ENCODE measurements around the gene ISYNA1. TPM values are rescaled to one million over a fixed set of nuclear protein-coding genes. Genes with fewer than 3 reads are reported as not detected.

The ISYNA1 gene
- polyA plus RNA-seq, 2 donors = 17.5 to 42.7 TPM

GRCh38 chr19:18434411-18435175, 3.3 kb downstream of the ISYNA1 start:
- 84 to 88% methylated on average over 21 of the region's 21 CpGs for WGBS, 2 donors
- H3K4me1 ChIP-seq (ENCODE audit: control insufficient read depth in 2 of 2, insufficient read depth in 2 of 2, low read length in 1 of 2) = peaks cover 0 to 31% of the 10 kb centered on the region in 2 donors
- H3K27ac ChIP-seq (ENCODE audit: low read depth in 2 of 2, low read length in 1 of 2) = no peak overlapping the region
- no peaks in the 10 kb centered on the region for H3K9me3 ChIP-seq (ENCODE audit: control insufficient read depth in 2 of 2, insufficient read depth in 1 of 2, low read depth in 1 of 2, low read length in 1 of 2)
- H3K36me3 ChIP-seq (ENCODE audit: control insufficient read depth in 2 of 2, insufficient read depth in 2 of 2, low read length in 1 of 2) = no peaks in the 10 kb centered on the region
- H3K4me3 ChIP-seq (ENCODE audit: low read depth in 1 of 2, low read length in 2 of 2) = no peak overlapping the region
- H3K27me3 ChIP-seq (ENCODE audit: control insufficient read depth in 1 of 2, insufficient read depth in 2 of 2, low read length in 2 of 2) = no peaks in the 10 kb centered on the region

- no peaks in the 10 kb centered on the region for H3K9me3 ChIP-seq (ENCODE audit: control insufficient read depth in 2 of 2, insufficient read depth in 1 of 2, low read depth in 1 of 2, low read length in 1 of 2)
- no peak overlapping the region for H3K27ac ChIP-seq (ENCODE audit: low read depth in 2 of 2, low read length in 1 of 2)
- no peaks in the 10 kb centered on the region for H3K36me3 ChIP-seq (ENCODE audit: control insufficient read depth in 2 of 2, insufficient read depth in 2 of 2, low read length in 1 of 2)
- H3K27me3 ChIP-seq (ENCODE audit: control insufficient read depth in 1 of 2, insufficient read depth in 2 of 2, low read length in 2 of 2) = no peaks in the 10 kb centered on the region
- peak overlapping the region; percentile 14 to 24 for H3K4me3 ChIP-seq (ENCODE audit: low read depth in 1 of 2, low read length in 2 of 2)
- 12 to 45% methylated on average over 14 to 60 of the region's 60 CpGs for WGBS, 2 donors
- peaks cover 0 to 34% of the 10 kb centered on the region in 2 donors for H3K4me1 ChIP-seq (ENCODE audit: control insufficient read depth in 2 of 2, insufficient read depth in 2 of 2, low read length in 1 of 2)
Measured at GRCh38 chr19:18433735-18434398, 4.1 kb downstream of the ISYNA1 start.

GRCh38 chr19:18433015-18433691, 4.8 kb downstream of the ISYNA1 start:
- Histone ChIP-seq H3K4me1 (ENCODE audit: control insufficient read depth in 2 of 2, insufficient read depth in 2 of 2, low read length in 1 of 2) (peaks cover 0 to 30% of the 10 kb centered on the region in 2 donors), H3K27ac (ENCODE audit: low read depth in 2 of 2, low read length in 1 of 2) (no peak overlapping the region), H3K9me3 (ENCODE audit: control insufficient read depth in 2 of 2, insufficient read depth in 1 of 2, low read depth in 1 of 2, low read length in 1 of 2) (no peaks in the 10 kb centered on the region), H3K27me3 (ENCODE audit: control insufficient read depth in 1 of 2, insufficient read depth in 2 of 2, low read length in 2 of 2) (no peaks in the 10 kb centered on the region), H3K4me3 (ENCODE audit: low read depth in 1 of 2, low read length in 2 of 2) (peak overlapping the region; percentile 24 to 37), H3K36me3 (ENCODE audit: control insufficient read depth in 2 of 2, insufficient read depth in 2 of 2, low read length in 1 of 2) (peaks cover 0 to 1% of the 10 kb centered on the region in 2 donors)
- 14 to 30% methylated on average over 48 to 59 of the region's 59 CpGs for WGBS, 2 donors

DNA sequence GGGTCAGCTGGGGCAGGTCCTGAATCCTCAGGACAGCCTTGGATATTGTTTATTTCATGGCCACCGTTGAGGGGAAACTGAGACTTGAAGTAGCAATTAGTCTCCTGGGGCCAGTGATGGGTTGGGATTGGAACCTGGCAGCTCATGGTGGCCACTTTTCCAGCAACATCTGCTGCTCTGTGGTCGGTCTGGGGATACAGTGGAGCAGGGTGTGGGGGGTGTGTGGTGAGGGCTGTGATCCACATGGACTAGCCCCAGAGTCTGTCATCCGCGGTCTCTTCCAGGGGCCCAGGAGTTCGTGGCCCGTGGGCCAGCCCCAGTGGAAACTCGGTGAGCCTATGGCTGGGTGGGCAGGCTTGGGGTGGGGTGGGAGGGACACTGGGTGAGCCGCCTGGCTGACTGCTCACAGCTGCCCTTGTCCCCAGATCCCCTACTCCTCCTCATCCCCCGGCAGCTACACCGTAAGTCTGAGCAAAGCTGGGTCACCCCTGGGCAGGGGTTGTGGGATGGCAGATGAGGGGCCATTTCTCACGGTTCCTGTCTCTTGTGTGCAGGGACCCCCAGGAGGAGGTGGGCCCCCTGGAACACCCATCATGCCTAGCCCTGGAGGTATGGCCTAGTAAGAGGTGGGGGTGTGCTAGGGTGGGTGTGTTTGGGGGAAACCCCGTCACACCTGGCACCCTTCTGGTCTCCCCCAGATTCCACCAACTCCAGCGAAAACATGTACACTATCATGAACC, 5.5 kb downstream of the ISYNA1 start:
- no peak overlapping the region for H3K4me3 ChIP-seq (ENCODE audit: low read depth in 1 of 2, low read length in 2 of 2)
- peaks cover 0 to 2% of the 10 kb centered on the region in 2 donors for H3K36me3 ChIP-seq (ENCODE audit: control insufficient read depth in 2 of 2, insufficient read depth in 2 of 2, low read length in 1 of 2)
- H3K27me3 ChIP-seq (ENCODE audit: control insufficient read depth in 1 of 2, insufficient read depth in 2 of 2, low read length in 2 of 2) = no peaks in the 10 kb centered on the region
- peaks cover 0 to 26% of the 10 kb centered on the region in 2 donors for H3K4me1 ChIP-seq (ENCODE audit: control insufficient read depth in 2 of 2, insufficient read depth in 2 of 2, low read length in 1 of 2)
- H3K9me3 ChIP-seq (ENCODE audit: control insufficient read depth in 2 of 2, insufficient read depth in 1 of 2, low read depth in 1 of 2, low read length in 1 of 2) = no peaks in the 10 kb centered on the region
- WGBS, 2 donors = 77 to 85% methylated on average over 13 of the region's 13 CpGs
- no peak overlapping the region for H3K27ac ChIP-seq (ENCODE audit: low read depth in 2 of 2, low read length in 1 of 2)

DNA sequence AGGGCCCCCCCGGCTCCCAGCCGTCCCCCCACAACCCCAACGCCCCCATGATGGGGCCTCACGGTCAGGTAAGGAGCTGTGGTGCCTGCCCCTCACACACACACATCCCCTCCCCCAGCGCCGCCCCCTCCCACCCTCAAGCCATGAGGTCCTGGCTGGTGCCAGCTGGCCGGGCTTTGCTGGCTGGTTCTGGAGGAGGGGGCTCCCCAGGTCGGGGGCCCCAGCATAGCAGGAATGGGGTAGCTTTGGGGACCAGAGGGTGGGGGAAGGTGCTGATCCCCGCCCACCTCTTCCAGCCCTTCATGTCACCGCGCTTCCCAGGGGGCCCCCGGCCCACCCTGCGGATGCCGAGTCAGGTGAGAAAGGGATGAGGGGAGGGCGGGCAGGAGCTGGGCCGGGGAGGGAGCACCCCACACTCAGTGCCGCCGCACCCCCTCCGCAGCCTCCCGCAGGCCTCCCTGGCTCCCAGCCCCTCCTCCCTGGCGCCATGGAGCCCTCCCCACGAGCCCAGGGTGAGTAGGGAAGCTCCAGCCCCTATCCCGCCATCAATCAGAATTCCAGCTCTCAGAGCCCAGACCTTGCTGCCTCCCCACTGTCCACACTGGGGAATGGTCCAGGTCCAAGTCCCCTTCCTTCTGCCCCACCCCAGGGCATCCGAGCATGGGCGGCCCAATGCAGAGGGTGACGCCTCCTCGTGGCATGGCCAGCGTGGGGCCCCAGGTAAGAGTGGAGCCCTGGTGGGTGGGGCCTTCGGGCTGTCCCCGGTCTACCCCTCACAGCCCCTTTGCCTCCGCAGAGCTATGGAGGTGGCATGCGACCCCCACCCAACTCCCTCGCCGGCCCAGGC, 6.4 kb downstream of the ISYNA1 start:
- no peaks in the 10 kb centered on the region for H3K9me3 ChIP-seq (ENCODE audit: control insufficient read depth in 2 of 2, insufficient read depth in 1 of 2, low read depth in 1 of 2, low read length in 1 of 2)
- 85 to 86% methylated on average over 27 to 34 of the region's 34 CpGs for WGBS, 2 donors
- H3K36me3 ChIP-seq (ENCODE audit: control insufficient read depth in 2 of 2, insufficient read depth in 2 of 2, low read length in 1 of 2) = peaks cover 0 to 2% of the 10 kb centered on the region in 2 donors
- H3K27me3 ChIP-seq (ENCODE audit: control insufficient read depth in 1 of 2, insufficient read depth in 2 of 2, low read length in 2 of 2) = no peaks in the 10 kb centered on the region
- no peak overlapping the region for H3K4me3 ChIP-seq (ENCODE audit: low read depth in 1 of 2, low read length in 2 of 2)
- H3K27ac ChIP-seq (ENCODE audit: low read depth in 2 of 2, low read length in 1 of 2) = no peak overlapping the region
- peaks cover 0 to 25% of the 10 kb centered on the region in 2 donors for H3K4me1 ChIP-seq (ENCODE audit: control insufficient read depth in 2 of 2, insufficient read depth in 2 of 2, low read length in 1 of 2)

DNA sequence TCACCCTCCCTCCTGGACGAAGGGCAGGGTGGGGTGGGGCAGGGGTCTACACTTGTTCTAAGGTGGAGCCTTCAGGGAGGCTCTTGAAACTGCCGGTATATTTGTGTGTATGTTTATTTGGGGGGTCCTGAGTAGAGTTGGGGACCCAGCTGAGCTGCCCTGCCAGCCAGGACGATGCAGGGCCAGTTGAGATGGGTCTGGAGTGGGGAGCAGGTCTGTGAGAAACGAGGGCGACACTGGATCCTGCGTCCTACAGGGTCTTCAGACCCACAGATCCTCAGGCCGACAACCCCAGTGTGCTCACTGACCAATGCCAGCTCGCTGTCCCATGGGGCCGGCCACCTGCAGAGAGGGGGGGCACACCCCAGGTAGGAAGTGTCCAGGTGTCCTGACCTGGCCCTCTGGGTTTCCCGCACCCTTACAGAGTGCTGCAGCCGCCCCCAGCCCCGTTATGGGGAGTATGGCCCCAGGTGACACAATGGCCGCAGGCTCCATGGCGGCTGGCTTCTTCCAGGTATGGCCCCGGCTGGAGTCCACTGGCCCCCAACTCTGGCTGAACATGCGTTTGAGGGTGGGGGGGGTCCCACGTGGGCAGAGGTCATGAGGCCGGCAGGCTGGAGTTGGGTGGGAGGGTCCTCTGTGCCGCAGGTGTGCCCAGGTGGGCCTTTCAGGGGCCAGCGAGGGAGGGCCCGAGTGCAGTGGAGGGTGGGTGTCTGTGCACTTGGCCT, 7.4 kb downstream of the ISYNA1 start:
- Histone ChIP-seq H3K36me3 (ENCODE audit: control insufficient read depth in 2 of 2, insufficient read depth in 2 of 2, low read length in 1 of 2) (peaks cover 0 to 2% of the 10 kb centered on the region in 2 donors), H3K4me1 (ENCODE audit: control insufficient read depth in 2 of 2, insufficient read depth in 2 of 2, low read length in 1 of 2) (peaks cover 2 to 19% of the 10 kb centered on the region in 2 donors), H3K27ac (ENCODE audit: low read depth in 2 of 2, low read length in 1 of 2) (no peak overlapping the region), H3K4me3 (ENCODE audit: low read depth in 1 of 2, low read length in 2 of 2) (no peak overlapping the region), H3K27me3 (ENCODE audit: control insufficient read depth in 1 of 2, insufficient read depth in 2 of 2, low read length in 2 of 2) (no peaks in the 10 kb centered on the region), H3K9me3 (ENCODE audit: control insufficient read depth in 2 of 2, insufficient read depth in 1 of 2, low read depth in 1 of 2, low read length in 1 of 2) (no peaks in the 10 kb centered on the region)
- 89 to 90% methylated on average over 21 of the region's 21 CpGs for WGBS, 2 donors

DNA sequence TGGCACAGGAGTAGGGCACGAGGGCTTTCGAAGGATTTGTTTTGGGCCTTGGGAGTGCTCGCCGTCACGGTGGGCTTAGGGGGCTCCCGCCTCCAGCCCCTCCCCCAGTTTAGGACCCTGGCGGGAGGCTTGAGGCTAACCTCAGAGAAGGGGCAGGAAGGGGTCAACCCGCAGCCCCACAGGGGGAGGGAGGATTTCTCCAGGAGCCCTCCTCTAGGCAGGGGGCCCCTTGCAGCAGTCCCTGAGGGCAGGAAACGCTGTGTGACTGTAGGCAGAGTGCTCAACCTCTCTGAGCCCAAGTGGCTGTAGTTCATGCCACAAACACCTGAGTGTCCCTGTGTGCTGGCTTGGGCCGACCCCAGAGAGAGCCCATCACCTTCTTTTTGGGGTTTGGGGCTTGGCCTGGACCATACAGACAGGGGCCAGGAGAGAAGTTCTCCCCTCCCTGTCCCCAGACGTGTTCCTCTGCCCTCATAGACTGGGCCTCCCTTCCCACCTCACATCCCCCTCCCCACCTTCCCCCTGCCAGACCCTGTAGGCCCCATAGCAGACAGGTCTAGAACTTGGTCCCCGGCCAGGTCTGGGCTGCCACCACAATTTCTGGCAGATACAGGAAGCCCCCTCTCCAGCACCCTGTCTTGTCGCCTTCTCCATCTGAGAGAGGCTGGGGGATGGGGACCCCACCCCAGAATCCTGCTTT, 8.1 kb downstream of the ISYNA1 start:
- no peaks in the 10 kb centered on the region for H3K9me3 ChIP-seq (ENCODE audit: control insufficient read depth in 2 of 2, insufficient read depth in 1 of 2, low read depth in 1 of 2, low read length in 1 of 2)
- H3K36me3 ChIP-seq (ENCODE audit: control insufficient read depth in 2 of 2, insufficient read depth in 2 of 2, low read length in 1 of 2) = peaks cover 0 to 2% of the 10 kb centered on the region in 2 donors
- WGBS, 2 donors = 58 to 60% methylated on average over 13 of the region's 13 CpGs
- no peak overlapping the region for H3K4me3 ChIP-seq (ENCODE audit: low read depth in 1 of 2, low read length in 2 of 2)
- peak overlapping the region in 1 of 2 donors; percentile 38 for H3K27ac ChIP-seq (ENCODE audit: low read depth in 2 of 2, low read length in 1 of 2)
- H3K4me1 ChIP-seq (ENCODE audit: control insufficient read depth in 2 of 2, insufficient read depth in 2 of 2, low read length in 1 of 2) = peaks cover 2 to 19% of the 10 kb centered on the region in 2 donors
- H3K27me3 ChIP-seq (ENCODE audit: control insufficient read depth in 1 of 2, insufficient read depth in 2 of 2, low read length in 2 of 2) = no peaks in the 10 kb centered on the region
